PC-9 (cell line): ENCODE results near the gene LRRC4C.

Experiments
- CTCF ChIP-seq: fragments of 200-600 bp; sonication (generic); conservative IDR thresholded peaks from 2 replicates; pipeline ENCODE4 v1.6.1; 2017; ENCODE audit warnings: mixed run types, antibody characterized with exemption, mild to moderate bottlenecking, moderate library complexity
- EZH2 ChIP-seq: fragments of 200-600 bp; sonication (generic); IDR thresholded peaks from 2 replicates; pipeline ENCODE4 v1.8.0; 2017; ENCODE audit warnings: antibody characterized with exemption, low read depth

- TF ChIP-seq EZH2 (no peak), CTCF (no peak)
These were observed 945.3 kb downstream of the LRRC4C start for GRCh38 chr11:40514124-40514523.
